Thoracic aorta (tissue), 2 donors: ENCODE results near the gene ITPR2. TPM values are rescaled to one million over a fixed set of nuclear protein-coding genes. Genes with fewer than 3 reads are reported as not detected.

Source experiments
- ATAC-seq: fragments of 150-250 bp; one replicate; pipeline ENCODE4 v1.8.0; 2017; ENCODE audit warnings: low read depth; ENCODE audit not compliant: insufficient number of reproducible peaks, low FRiP score
- DNase-seq: peaks from one replicate; pipeline ENCODE4 v3.0.0-alpha.2; 2020; ENCODE audit warnings: low spot score
- H3K27ac ChIP-seq, 2 donors: fragments of 200-600 bp; sonication (generic); 1 replicate in 1 of 2; 2 replicates in 1 of 2; pipeline ENCODE4 v1.5.1; 2016; ENCODE audit warnings: mild to moderate bottlenecking in 2 of 2, moderate library complexity in 2 of 2
- H3K27me3 ChIP-seq: fragments of 200-600 bp; sonication (generic); replicated peaks from 2 replicates; pipeline ENCODE4 v1.6.0; 2016; ENCODE audit warnings: mild to moderate bottlenecking; ENCODE audit not compliant: insufficient read depth
- H3K36me3 ChIP-seq: fragments of 200-600 bp; sonication (generic); one replicate; pipeline ENCODE4 v1.5.1; 2016
- H3K4me1 ChIP-seq, 2 donors: fragments of 200-600 bp; sonication (generic); 1 replicate in 1 of 2; 2 replicates in 1 of 2; pipeline versions ENCODE4 v1.5.1 to v1.6.0; 2016; ENCODE audit warnings: low read depth in 2 of 2, mild to moderate bottlenecking in 1 of 2; ENCODE audit not compliant: control insufficient read depth in 1 of 2
- H3K4me3 ChIP-seq: fragments of 200-600 bp; sonication (generic); 2 replicates; pipeline ENCODE4 v1.5.1; 2016; ENCODE audit warnings: mild to moderate bottlenecking
- H3K9me3 ChIP-seq: fragments of 200-600 bp; sonication (generic); 2 replicates; pipeline ENCODE4 v1.5.1; 2016
- total RNA-seq, 2 donors: library from RNA; depleted of rRNA; stranded (reverse); fragments of >200 nt; gene quantifications; one replicate each; pipeline versions ENCODE4 v1.1.0 to v1.2.3, GENCODE V29; 2016
- TF ChIP-seq, protein P1 (sequence below): fragments of 200-600 bp; sonication (generic); IDR thresholded peaks from one replicate; pipeline ENCODE4 v1.5.1; 2019; ENCODE audit warnings: antibody characterized with exemption

ITPR2 gene
- total RNA-seq, 2 donors from 2014 or later = 28.3 to 86.3 TPM

DNA sequence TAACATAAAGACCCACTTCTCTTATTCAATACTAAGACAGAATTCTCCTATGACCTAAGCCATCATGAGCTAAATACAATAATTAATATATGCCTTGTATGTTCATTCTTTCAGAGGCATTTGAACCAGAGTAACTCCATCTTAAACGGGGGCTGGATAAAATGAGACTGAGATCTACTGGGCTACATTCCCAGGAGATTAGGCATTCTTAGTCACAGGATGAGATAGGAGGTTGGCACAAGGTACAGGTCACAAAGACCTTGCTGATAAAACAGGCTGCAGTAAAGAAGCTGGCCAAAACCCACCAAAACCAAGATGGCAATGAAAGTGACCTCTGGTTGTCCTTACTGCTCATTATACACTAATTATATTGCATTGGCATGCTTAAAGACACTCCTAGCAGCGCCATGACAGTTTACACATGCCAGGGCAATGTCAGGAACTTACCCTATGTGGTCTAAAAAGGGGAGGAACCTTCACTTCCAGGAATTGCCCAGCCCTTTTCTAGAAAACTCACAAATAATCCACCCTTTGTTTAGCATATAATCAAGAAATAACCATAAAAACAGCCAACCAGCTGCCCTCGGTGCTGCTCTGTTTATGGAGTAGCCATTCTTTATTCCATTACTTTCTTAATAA is 376.9 kb downstream of the ITPR2 start:
- Histone ChIP-seq H3K27me3 (no peaks in the 10 kb centered on the region), H3K27ac (no peak overlapping the region), H3K4me3 (no peak overlapping the region), H3K9me3 (no peaks in the 10 kb centered on the region), H3K36me3 (no peaks in the 10 kb centered on the region), H3K4me1 (peaks cover 0 to 15% of the 10 kb centered on the region in 2 donors)
- ATAC-seq = no peak
- DNase-seq = no peak
- TF ChIP-seq, protein P1, sequence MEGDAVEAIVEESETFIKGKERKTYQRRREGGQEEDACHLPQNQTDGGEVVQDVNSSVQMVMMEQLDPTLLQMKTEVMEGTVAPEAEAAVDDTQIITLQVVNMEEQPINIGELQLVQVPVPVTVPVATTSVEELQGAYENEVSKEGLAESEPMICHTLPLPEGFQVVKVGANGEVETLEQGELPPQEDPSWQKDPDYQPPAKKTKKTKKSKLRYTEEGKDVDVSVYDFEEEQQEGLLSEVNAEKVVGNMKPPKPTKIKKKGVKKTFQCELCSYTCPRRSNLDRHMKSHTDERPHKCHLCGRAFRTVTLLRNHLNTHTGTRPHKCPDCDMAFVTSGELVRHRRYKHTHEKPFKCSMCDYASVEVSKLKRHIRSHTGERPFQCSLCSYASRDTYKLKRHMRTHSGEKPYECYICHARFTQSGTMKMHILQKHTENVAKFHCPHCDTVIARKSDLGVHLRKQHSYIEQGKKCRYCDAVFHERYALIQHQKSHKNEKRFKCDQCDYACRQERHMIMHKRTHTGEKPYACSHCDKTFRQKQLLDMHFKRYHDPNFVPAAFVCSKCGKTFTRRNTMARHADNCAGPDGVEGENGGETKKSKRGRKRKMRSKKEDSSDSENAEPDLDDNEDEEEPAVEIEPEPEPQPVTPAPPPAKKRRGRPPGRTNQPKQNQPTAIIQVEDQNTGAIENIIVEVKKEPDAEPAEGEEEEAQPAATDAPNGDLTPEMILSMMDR = no peak

DNA sequence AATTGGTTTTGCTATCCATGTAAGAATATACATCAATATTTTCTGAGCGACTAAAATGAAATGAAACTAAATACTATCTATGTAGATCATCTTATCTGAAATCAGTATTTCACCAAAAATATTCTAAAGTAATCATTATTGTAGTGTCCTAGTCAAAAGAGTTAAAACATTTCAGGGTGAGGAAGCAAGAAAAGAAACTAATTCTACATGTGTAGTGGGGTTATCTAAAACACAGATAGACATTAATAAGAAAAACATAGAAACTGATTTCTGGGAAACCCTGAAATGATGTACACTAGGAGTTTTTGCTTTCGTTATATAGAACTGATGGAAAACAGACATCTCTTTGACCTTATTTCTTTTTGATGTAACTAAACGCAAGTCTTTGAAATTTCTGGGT is 379.7 kb downstream of the ITPR2 start:
- no peak overlapping the region for H3K4me3 ChIP-seq
- no peaks in the 10 kb centered on the region for H3K36me3 ChIP-seq
- H3K27me3 ChIP-seq = no peaks in the 10 kb centered on the region
- H3K9me3 ChIP-seq = no peaks in the 10 kb centered on the region
- H3K27ac ChIP-seq = no peak overlapping the region
- ATAC-seq = no peak
- H3K4me1 ChIP-seq = peaks cover 0 to 15% of the 10 kb centered on the region in 2 donors
- TF ChIP-seq, protein P1 = no peak
- DNase-seq = no peak

- H3K9me3 ChIP-seq = no peaks in the 10 kb centered on the region
- H3K36me3 ChIP-seq = no peaks in the 10 kb centered on the region
- no peak overlapping the region for H3K27ac ChIP-seq
- DNase-seq (no peak), ATAC-seq (no peak)
- H3K27me3 ChIP-seq = no peaks in the 10 kb centered on the region
- TF ChIP-seq, protein P1 = no peak
- H3K4me1 ChIP-seq = peaks cover 0 to 15% of the 10 kb centered on the region in 2 donors
- H3K4me3 ChIP-seq = no peak overlapping the region
Measured at GRCh38 chr12:26452511-26452910, 380.5 kb downstream of the ITPR2 start.

DNA sequence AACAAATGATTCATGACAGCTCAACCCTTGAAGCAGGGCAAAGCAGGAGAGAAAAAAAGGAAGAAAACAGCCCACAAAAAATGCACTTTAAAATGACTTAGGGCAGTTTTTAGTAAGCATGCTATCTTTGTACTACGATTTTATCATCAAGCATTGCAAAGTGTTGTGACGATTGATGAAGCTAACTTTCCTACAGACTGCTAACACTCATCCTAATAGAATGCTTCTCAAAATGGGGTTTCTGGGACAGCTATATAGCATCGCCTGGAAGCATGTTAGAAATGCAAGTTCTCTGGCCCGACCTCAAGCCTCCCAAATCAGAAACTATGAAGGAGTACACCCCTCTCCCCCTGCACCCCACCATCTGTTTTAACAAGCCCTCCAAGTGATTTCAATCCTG is 381.2 kb downstream of the ITPR2 start:
- no peaks in the 10 kb centered on the region for H3K36me3 ChIP-seq
- H3K4me3 ChIP-seq = no peak overlapping the region
- DNase-seq = no peak

DNA sequence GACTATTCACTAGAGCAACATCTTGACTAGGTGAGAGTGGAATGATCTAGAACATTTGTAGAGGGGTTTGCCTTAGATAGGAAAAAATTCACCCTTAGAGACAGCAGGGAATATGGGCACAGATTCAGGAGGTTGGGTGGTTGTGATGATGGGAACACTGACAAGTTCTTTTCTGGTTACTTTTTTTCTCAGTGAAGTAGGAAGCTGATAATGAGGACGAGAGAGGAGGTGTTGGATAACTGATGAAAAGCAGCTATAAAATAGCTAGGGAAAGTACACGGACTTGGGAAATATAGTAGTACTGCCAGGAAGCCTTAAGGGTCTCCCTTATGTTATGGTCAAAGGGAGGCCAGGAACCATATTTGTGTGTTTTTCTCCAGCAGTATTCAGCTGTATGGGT is 387.1 kb downstream of the ITPR2 start:
- H3K27me3 ChIP-seq = no peaks in the 10 kb centered on the region
- ATAC-seq (no peak), DNase-seq (no peak)
- H3K4me3 ChIP-seq = no peak overlapping the region
- TF ChIP-seq, protein P1 = no peak
- H3K4me1 ChIP-seq = no peaks in the 10 kb centered on the region
- H3K27ac ChIP-seq = no peak overlapping the region
- peaks cover 9% of the 10 kb centered on the region for H3K36me3 ChIP-seq
- no peaks in the 10 kb centered on the region for H3K9me3 ChIP-seq

More for the DNA sequence above, 381.2 kb downstream of the ITPR2 start:
- TF ChIP-seq, protein P1 = no peak
- no peak overlapping the region for H3K27ac ChIP-seq
- no peaks in the 10 kb centered on the region for H3K27me3 ChIP-seq
- ATAC-seq = no peak
- no peaks in the 10 kb centered on the region for H3K9me3 ChIP-seq
- H3K4me1 ChIP-seq = peaks cover 0 to 15% of the 10 kb centered on the region in 2 donors
